GM18499 (cell line): Measurements from ENCODE around the gene PSMD14.

ENCODE experiments used
- ATAC-seq: cut with Tn5 transposase; IDR thresholded peaks from one replicate; pipeline ENCODE4 v1.9.1; 2021; ENCODE audit warnings: moderate number of reproducible peaks; ENCODE audit not compliant: insufficient read depth, unreplicated experiment

PSMD14 gene

GRCh38 chr2:161374446-161374845 lies 66.2 kb downstream of the PSMD14 start:
- ATAC-seq = no peak

- ATAC-seq = no peak
Observed at GRCh38 chr2:161379740-161380139, 71.5 kb downstream of the PSMD14 start.

GRCh38 chr2:161381546-161381945 lies 73.3 kb downstream of the PSMD14 start:
- no peak for ATAC-seq

GRCh38 chr2:161382747-161383146 lies 74.5 kb downstream of the PSMD14 start:
- ATAC-seq = no peak

- peak; percentile 52 for ATAC-seq
Observed at GRCh38 chr2:161384864-161385263, 76.6 kb downstream of the PSMD14 start.

GRCh38 chr2:161386228-161386824 lies 78.1 kb downstream of the PSMD14 start:
- peak; percentile 42 for ATAC-seq

GRCh38 chr2:161388146-161388779 lies 80.0 kb downstream of the PSMD14 start:
- peak; percentile 23 for ATAC-seq

GRCh38 chr2:161391737-161392506 lies 83.7 kb downstream of the PSMD14 start:
- no peak for ATAC-seq

GRCh38 chr2:161400076-161400475 lies 91.9 kb downstream of the PSMD14 start:
- no peak for ATAC-seq

GRCh38 chr2:161402297-161402696 lies 94.1 kb downstream of the PSMD14 start:
- no peak for ATAC-seq

- no peak for ATAC-seq
Observed at GRCh38 chr2:161406316-161406715, 98.1 kb downstream of the PSMD14 start.

GRCh38 chr2:161407597-161407996 lies 99.4 kb downstream of the PSMD14 start:
- ATAC-seq = no peak

GRCh38 chr2:161409308-161409907 lies 101.2 kb downstream of the PSMD14 start:
- ATAC-seq = no peak

- no peak for ATAC-seq
Observed at GRCh38 chr2:161412346-161412745, 104.1 kb downstream of the PSMD14 start.

- no peak for ATAC-seq
Observed at GRCh38 chr2:161414042-161415033, 106.1 kb downstream of the PSMD14 start.

- no peak for ATAC-seq
Observed at GRCh38 chr2:161415034-161415986, 107.1 kb downstream of the PSMD14 start.

GRCh38 chr2:161415987-161416707 lies 107.9 kb downstream of the PSMD14 start, which contains the start of gene TBR1:
Gene TBR1, plus strand, starts transcription at chr2:161416297. Its CDS starts 114 bp downstream, at chr2:161416411.
- ATAC-seq = no peak
